OCI-LY3 (cell line): Measurements from ENCODE around the gene MICALL1.

Experiments
- H2AFZ ChIP-seq: fragments of 200-600, 300-600 bp; shearing (Covaris generic); 2 replicates; pipeline ENCODE4 v1.6.0; 2014; ENCODE audit warnings: antibody characterized with exemption, low read depth, low read length
- H3K27ac ChIP-seq: fragments of 200-600, 300-600 bp; sonication (generic); 2 replicates; pipeline ENCODE4 v1.5.1; 2014; ENCODE audit warnings: mild to moderate bottlenecking, low read length, moderate library complexity, mixed read lengths
- H3K27me3 ChIP-seq: fragments of 200-600, 300-600 bp; sonication (generic); 2 replicates; pipeline ENCODE4 v1.6.1; 2014; ENCODE audit warnings: low read depth, low read length, mixed read lengths
- H3K36me3 ChIP-seq: fragments of 200-600, 300-600 bp; sonication (generic); replicated peaks from 2 replicates; pipeline ENCODE3; 2014; ENCODE audit warnings: low read depth, low read length, mixed read lengths
- H3K4me1 ChIP-seq: fragments of 300-600, 200-600 bp; sonication (generic); 2 replicates; pipeline ENCODE4 v1.6.1; 2014; ENCODE audit warnings: low read length, mixed read lengths
- H3K4me2 ChIP-seq: fragments of 200-600, 300-600 bp; sonication (generic); 2 replicates; pipeline ENCODE4 v1.6.1; 2014; ENCODE audit warnings: low read length, mixed read lengths
- H3K4me3 ChIP-seq: fragments of 300-600, 200-600 bp; sonication (generic); 2 replicates; pipeline ENCODE4 v1.5.1; 2014; ENCODE audit warnings: antibody characterized with exemption, mild to moderate bottlenecking, low read length, moderate library complexity
- H3K79me2 ChIP-seq: fragments of 300-600, 200-600 bp; shearing (Covaris generic); 2 replicates; pipeline ENCODE4 v1.6.1; 2014; ENCODE audit warnings: mild to moderate bottlenecking, low read length, mixed read lengths
- H3K9ac ChIP-seq: fragments of 300-600, 200-600 bp; shearing (Covaris generic); 2 replicates; pipeline ENCODE4 v1.6.0; 2014; ENCODE audit warnings: mild to moderate bottlenecking, low read length, moderate library complexity
- H3K9me3 ChIP-seq: fragments of 200-600, 300-600 bp; shearing (Covaris generic); 2 replicates; pipeline ENCODE4 v1.6.1; 2014; ENCODE audit warnings: low read length, mixed read lengths; ENCODE audit not compliant: insufficient read depth
- H4K20me1 ChIP-seq: fragments of 200-600, 300-600 bp; sonication (generic); 2 replicates; pipeline ENCODE4 v1.6.1; 2016; ENCODE audit warnings: low read length, mixed read lengths; ENCODE audit not compliant: insufficient read depth
- CTCF ChIP-seq: fragments of 200-600, 300-600 bp; sonication (generic); IDR thresholded peaks from 2 replicates; pipeline ENCODE4 v1.5.1; 2014; ENCODE audit warnings: antibody characterized with exemption, low read length, low read depth
- EZH2phosphoT487 ChIP-seq: fragments of 200-600 bp; shearing (Covaris generic); IDR thresholded peaks from 2 replicates; pipeline ENCODE4 v1.6.1; 2018; ENCODE audit warnings: antibody characterized with exemption, mixed run types, low read depth

Gene MICALL1

GRCh38 chr22:37865510-37865909 is 40.6 kb upstream of the MICALL1 start:
- Histone ChIP-seq H3K4me2 (no peak overlapping the region), H3K4me3 (no peak overlapping the region), H3K9ac (no peak overlapping the region), H3K27me3 (no peaks in the 10 kb centered on the region), H3K27ac (no peak overlapping the region), H2AFZ (no peak overlapping the region), H3K4me1 (no peaks in the 10 kb centered on the region), H4K20me1 (peaks cover 3% of the 10 kb centered on the region; the same call in 1 of the 2 replicates), H3K36me3 (peaks cover 72% of the 10 kb centered on the region), H3K9me3 (no peaks in the 10 kb centered on the region), H3K79me2 (peaks cover 17% of the 10 kb centered on the region; the same call in 1 of the 2 replicates)
- TF ChIP-seq CTCF, result no peak
- no peak for TF ChIP-seq EZH2phosphoT487

DNA sequence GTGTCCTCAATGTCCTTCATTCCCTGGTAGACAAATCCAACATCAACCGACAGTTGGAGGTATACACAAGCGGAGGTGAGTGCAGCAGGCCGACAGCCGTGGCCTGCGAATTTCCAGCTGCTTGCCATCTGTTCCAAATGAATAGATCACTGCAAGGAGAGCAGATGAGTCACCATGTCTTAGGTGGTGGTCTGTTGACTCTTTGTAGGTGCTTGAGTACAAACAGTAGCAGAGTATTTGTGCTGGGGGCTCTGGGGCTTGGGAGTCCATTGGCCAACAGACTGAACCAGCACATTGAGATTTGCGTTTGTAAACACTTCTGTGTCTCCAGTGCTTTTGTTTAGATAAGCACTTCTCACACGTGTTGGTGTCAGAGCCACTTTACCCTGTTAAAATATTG is 35.8 kb upstream of the MICALL1 start:
- no peak overlapping the region for H3K4me2 ChIP-seq
- H3K27ac ChIP-seq, result no peak overlapping the region
- H2AFZ ChIP-seq, result no peak overlapping the region
- 0 out of 2 replicates have a peak, but pooled peaks cover 3% of the 10 kb centered on the region for H3K79me2 ChIP-seq
- H3K36me3 ChIP-seq, result peaks cover 67% of the 10 kb centered on the region
- H3K4me3 ChIP-seq, result no peak overlapping the region
- H3K9ac ChIP-seq, result no peak overlapping the region
- H4K20me1 ChIP-seq, result no peaks in the 10 kb centered on the region; the same call in 1 of the 2 replicates
- H3K4me1 ChIP-seq, result no peaks in the 10 kb centered on the region
- TF ChIP-seq CTCF, result no peak
- TF ChIP-seq EZH2phosphoT487, result no peak
- H3K27me3 ChIP-seq, result no peaks in the 10 kb centered on the region
- no peaks in the 10 kb centered on the region for H3K9me3 ChIP-seq

DNA sequence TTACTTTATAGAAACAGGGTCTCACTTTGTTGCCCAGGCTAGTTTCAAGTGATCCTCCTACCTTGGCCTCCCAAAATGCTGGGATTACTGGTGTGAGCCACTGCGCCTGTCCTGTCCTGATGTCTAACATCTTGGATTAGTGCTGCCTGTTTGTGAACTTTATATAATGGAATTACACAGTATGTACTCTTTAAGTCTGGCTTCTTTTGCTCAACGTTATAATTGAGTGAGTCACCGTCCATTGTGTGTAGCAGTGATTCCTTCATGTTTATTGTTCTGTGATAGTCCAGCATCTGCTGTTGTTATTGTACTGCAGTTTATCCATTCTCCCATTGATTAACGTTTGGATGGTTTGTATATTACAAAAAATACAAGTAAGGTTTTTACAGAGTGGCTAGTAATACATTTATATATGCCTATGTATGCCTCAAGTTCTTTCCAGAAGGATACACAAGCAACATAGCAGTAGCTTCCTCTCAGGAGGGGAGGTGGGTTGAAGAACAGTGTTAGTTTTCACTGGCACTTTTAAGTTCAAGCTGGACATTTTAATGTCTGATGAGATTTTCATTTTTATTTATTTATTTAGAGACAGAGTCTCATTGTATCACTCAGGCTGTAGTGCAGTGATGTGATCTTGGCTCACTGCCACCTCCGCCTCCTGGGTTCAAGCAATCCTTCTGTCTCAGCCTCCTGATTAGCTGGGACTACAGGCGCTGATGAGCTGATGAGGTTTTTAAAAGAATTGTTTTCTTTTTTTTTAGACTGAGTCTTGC is 25.2 kb upstream of the MICALL1 start:
- H3K4me3 ChIP-seq, result no peak overlapping the region
- TF ChIP-seq CTCF (no peak), EZH2phosphoT487 (no peak)

GRCh38 chr22:37884420-37884819 is 21.7 kb upstream of the MICALL1 start:
- Histone ChIP-seq H3K4me1 (no peaks in the 10 kb centered on the region), H3K27me3 (no peaks in the 10 kb centered on the region), H3K79me2 (peaks cover 50% of the 10 kb centered on the region), H3K4me2 (no peak overlapping the region), H3K9me3 (no peaks in the 10 kb centered on the region), H3K36me3 (peaks cover 59% of the 10 kb centered on the region), H2AFZ (no peak overlapping the region), H3K4me3 (no peak overlapping the region), H3K27ac (no peak overlapping the region), H3K9ac (no peak overlapping the region), H4K20me1 (peaks cover 9% of the 10 kb centered on the region; the same call in 1 of the 2 replicates)
- TF ChIP-seq CTCF, result no peak
- TF ChIP-seq EZH2phosphoT487, result no peak

More for the DNA sequence above, 25.2 kb upstream of the MICALL1 start:
- H3K9ac ChIP-seq, result no peak overlapping the region
- H3K9me3 ChIP-seq, result no peaks in the 10 kb centered on the region
- no peaks in the 10 kb centered on the region for H3K4me1 ChIP-seq
- H4K20me1 ChIP-seq, result peaks cover 9% of the 10 kb centered on the region; the same call in 1 of the 2 replicates
- peaks cover 58% of the 10 kb centered on the region for H3K79me2 ChIP-seq
- no peak overlapping the region for H3K27ac ChIP-seq
- no peaks in the 10 kb centered on the region for H3K27me3 ChIP-seq
- H2AFZ ChIP-seq, result no peak overlapping the region
- H3K36me3 ChIP-seq, result peaks cover 57% of the 10 kb centered on the region
- H3K4me2 ChIP-seq, result no peak overlapping the region
